DMS153 treated with DMSO at 0.1 percent for 48 hours (cell line): Measurements from ENCODE around the gene TMEM234.
"Not testable (repeated sequence)": the region's sequence is repeated elsewhere in the genome, so short reads cannot be mapped to it uniquely, and the experiment has no call there.

Source experiments
- DNase-seq: peaks from one replicate; lab custom pipeline; 2025; ENCODE audit not compliant: unreplicated experiment; lab: John Stamatoyannopoulos, UW

Gene TMEM234

GRCh38 chr1:32221980-32222755, at the start of gene TMEM234, which contains the start of gene EIF3I:
Gene TMEM234, minus strand, starts transcription at chr1:32222353. Its CDS starts 31 bp downstream, at chr1:32222322.
Gene EIF3I, plus strand, starts transcription at chr1:32222407. Its CDS starts 35 bp downstream, at chr1:32222442.
- DNase-seq: peak; percentile 99

GRCh38 chr1:32269744-32270143, 47.6 kb upstream of the TMEM234 start:
- no peak for DNase-seq

GRCh38 chr1:32266921-32267591, 44.9 kb upstream of the TMEM234 start:
- DNase-seq: no peak

- DNase-seq: no peak
These were observed 43.7 kb upstream of the TMEM234 start for GRCh38 chr1:32265846-32266245.

GRCh38 chr1:32263744-32264143, 41.6 kb upstream of the TMEM234 start:
- no peak for DNase-seq

- DNase-seq: not testable (repeated sequence)
These were observed 41.1 kb upstream of the TMEM234 start for GRCh38 chr1:32263236-32263593.

- DNase-seq: no peak
These were observed 35.0 kb upstream of the TMEM234 start for GRCh38 chr1:32257227-32257508.

GRCh38 chr1:32256473-32257226, 34.5 kb upstream of the TMEM234 start:
- DNase-seq: no peak

- no peak for DNase-seq
These were observed 33.2 kb upstream of the TMEM234 start for GRCh38 chr1:32255072-32256071.

- no peak for DNase-seq
These were observed 29.0 kb upstream of the TMEM234 start, which contains the start of gene LCK for GRCh38 chr1:32250893-32251716. Gene LCK, plus strand, starts transcription at chr1:32251265. Its CDS starts 23,065 bp downstream, at chr1:32274330.

- DNase-seq: no peak
These were observed 27.8 kb upstream of the TMEM234 start for GRCh38 chr1:32249831-32250525.

GRCh38 chr1:32247983-32248889, 26.1 kb upstream of the TMEM234 start:
- peak; percentile 93 for DNase-seq

GRCh38 chr1:32247452-32247851, 25.3 kb upstream of the TMEM234 start:
- DNase-seq: no peak

GRCh38 chr1:32246888-32247273, 24.7 kb upstream of the TMEM234 start, which contains the start of gene FAM167B:
Gene FAM167B, plus strand, starts transcription at chr1:32247222. Its CDS starts 200 bp downstream, at chr1:32247422.
- no peak for DNase-seq

- DNase-seq: no peak
These were observed 20.2 kb upstream of the TMEM234 start for GRCh38 chr1:32242341-32242851.

GRCh38 chr1:32241001-32241763, 19.0 kb upstream of the TMEM234 start:
- peak; percentile 88 for DNase-seq
